ENCODE measurements around the gene SLC33A1.

SLC33A1 gene

DNA sequence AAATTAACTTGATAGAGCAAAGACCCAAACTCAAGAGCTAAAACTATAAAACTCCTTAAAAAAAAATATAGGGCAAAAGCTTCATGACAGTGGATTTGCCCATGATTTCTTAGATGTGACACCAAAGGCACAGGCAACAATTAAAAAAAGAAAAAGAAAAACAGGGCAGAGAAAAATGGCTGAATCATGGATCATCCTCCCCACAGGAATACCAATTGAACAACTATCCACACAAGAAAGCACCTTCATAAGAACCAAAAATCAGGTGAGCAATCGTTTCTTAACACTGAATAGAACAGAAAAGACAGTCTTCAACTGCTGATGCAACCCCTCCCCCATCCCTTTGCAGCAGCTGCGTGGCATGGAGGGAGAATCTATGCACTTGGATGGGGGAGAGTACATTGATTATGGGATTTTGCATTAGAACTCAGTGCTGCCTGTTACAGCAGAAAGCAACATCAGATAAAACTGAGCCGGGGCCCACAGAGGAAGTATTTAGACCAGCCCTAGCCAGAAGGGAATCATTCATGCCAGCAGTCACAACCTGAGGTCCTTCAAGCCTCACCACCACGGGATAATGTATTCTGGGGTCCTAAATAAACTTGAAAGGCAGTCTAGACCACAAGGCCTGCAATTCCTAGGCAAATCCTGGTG lies 63.8 kb downstream of the SLC33A1 start:
- TF ChIP-seq POLR2AphosphoS5 (IDR thresholded peaks at IDR 0.05; ENCODE audit: low read depth, low read length), result no peak
- TF ChIP-seq TAF1 (IDR thresholded peaks at IDR 0.05; ENCODE audit: borderline replicate concordance, insufficient read depth, low read length), result no peak
- TF ChIP-seq FOXP2 (optimal IDR thresholded peaks at IDR 0.05; ENCODE audit: borderline replicate concordance, extremely low read depth, extremely low read length, insufficient read depth), result no peak
- TF ChIP-seq SIN3A (IDR thresholded peaks at IDR 0.05; ENCODE audit: borderline replicate concordance, insufficient read depth, low read length), result no peak
- TF ChIP-seq, protein P1, sequence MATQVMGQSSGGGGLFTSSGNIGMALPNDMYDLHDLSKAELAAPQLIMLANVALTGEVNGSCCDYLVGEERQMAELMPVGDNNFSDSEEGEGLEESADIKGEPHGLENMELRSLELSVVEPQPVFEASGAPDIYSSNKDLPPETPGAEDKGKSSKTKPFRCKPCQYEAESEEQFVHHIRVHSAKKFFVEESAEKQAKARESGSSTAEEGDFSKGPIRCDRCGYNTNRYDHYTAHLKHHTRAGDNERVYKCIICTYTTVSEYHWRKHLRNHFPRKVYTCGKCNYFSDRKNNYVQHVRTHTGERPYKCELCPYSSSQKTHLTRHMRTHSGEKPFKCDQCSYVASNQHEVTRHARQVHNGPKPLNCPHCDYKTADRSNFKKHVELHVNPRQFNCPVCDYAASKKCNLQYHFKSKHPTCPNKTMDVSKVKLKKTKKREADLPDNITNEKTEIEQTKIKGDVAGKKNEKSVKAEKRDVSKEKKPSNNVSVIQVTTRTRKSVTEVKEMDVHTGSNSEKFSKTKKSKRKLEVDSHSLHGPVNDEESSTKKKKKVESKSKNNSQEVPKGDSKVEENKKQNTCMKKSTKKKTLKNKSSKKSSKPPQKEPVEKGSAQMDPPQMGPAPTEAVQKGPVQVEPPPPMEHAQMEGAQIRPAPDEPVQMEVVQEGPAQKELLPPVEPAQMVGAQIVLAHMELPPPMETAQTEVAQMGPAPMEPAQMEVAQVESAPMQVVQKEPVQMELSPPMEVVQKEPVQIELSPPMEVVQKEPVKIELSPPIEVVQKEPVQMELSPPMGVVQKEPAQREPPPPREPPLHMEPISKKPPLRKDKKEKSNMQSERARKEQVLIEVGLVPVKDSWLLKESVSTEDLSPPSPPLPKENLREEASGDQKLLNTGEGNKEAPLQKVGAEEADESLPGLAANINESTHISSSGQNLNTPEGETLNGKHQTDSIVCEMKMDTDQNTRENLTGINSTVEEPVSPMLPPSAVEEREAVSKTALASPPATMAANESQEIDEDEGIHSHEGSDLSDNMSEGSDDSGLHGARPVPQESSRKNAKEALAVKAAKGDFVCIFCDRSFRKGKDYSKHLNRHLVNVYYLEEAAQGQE (IDR thresholded peaks at IDR 0.05; ENCODE audit: insufficient read depth in 1 of 2, low read depth in 2 of 2, low read length in 2 of 2), result no peak

DNA sequence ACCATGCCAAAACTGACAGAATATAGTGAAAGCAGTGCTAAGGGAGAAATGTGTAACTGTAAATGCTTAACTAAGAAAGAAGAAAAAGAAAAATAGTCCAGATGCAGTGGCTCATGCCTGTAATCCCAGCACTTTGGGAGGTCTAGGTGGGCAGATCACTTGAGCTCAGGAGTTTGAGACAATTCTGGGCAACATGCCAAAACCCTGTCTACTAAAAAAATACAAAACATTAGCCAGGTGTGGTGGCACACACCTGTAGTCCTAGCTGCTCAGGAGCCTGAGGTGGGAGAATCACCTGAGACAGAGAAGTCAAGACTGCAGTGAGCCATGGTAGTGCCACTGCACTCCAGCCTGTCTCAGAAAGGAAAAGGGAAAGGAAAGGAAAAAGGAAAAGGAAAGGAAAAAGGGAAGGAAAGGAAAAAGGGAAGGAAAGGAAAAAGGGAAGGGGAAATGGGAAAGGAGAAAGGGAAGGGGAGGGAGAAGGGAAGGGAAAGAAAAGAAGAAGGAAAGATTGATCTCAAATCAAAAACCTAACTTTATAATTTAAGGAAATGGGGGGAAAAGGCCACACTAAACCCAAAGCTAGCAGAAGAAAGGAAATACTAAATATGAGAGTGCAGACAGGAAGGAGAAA lies 68.4 kb downstream of the SLC33A1 start:
- TF ChIP-seq, protein P1 (IDR thresholded peaks at IDR 0.05; ENCODE audit: insufficient read depth in 1 of 2, low read depth in 2 of 2, low read length in 2 of 2), result no peak
- TF ChIP-seq POLR2AphosphoS5 (IDR thresholded peaks at IDR 0.05; ENCODE audit: low read depth, low read length) (no peak), SIN3A (IDR thresholded peaks at IDR 0.05; ENCODE audit: borderline replicate concordance, insufficient read depth, low read length) (no peak), FOXP2 (optimal IDR thresholded peaks at IDR 0.05; ENCODE audit: borderline replicate concordance, extremely low read depth, extremely low read length, insufficient read depth) (no peak), TAF1 (IDR thresholded peaks at IDR 0.05; ENCODE audit: borderline replicate concordance, insufficient read depth, low read length) (no peak)

DNA sequence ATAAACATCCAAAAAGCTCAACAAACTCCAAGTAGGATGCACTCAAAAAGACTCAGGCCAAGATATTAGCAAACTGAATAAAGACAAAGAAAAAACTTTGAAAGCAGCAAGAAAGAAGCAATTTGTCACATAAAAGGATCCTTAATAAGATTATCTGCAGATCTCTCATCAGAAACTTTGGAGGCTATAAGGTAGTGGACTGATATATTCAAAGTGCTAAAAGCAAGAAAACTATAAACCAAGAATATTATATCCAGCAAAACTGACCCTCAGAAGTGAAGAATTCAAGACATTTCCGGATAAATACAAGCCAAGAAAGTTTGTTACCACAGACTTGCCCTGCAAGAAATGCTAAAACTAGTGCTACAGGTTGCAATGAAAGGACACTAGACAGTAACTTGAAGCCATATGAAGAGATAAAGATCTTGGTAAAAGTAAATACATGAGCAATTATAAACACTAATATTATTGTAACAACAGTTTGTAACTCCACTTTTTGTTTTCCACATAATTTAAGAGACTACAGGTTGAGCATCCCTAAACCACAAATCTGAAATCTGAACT lies 71.8 kb downstream of the SLC33A1 start:
- TF ChIP-seq, protein P1 (IDR thresholded peaks at IDR 0.05; ENCODE audit: insufficient read depth in 1 of 2, low read depth in 2 of 2, low read length in 2 of 2), result no peak
- TF ChIP-seq SIN3A (IDR thresholded peaks at IDR 0.05; ENCODE audit: borderline replicate concordance, insufficient read depth, low read length) (no peak), POLR2AphosphoS5 (IDR thresholded peaks at IDR 0.05; ENCODE audit: low read depth, low read length) (no peak), FOXP2 (optimal IDR thresholded peaks at IDR 0.05; ENCODE audit: borderline replicate concordance, extremely low read depth, extremely low read length, insufficient read depth) (no peak), TAF1 (IDR thresholded peaks at IDR 0.05; ENCODE audit: borderline replicate concordance, insufficient read depth, low read length) (no peak)

DNA sequence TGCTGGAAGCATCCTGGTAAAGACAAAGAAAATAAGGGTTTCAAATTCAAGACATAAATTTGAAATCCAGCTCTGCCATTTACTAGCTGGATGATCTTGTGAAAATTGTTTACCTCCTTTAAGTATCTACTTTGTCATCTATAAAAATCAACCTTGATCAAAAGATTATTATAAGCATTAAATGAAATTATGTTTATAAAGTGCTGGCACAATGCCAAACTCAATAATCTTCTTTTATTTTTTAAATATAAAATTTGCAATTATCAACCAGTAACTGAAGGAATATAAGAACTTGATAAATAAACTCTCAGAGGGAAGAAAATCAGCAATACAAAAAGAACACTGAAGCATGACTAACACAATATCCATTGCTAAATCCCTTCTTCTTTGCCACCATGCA lies 73.9 kb downstream of the SLC33A1 start:
- TF ChIP-seq TAF1 (IDR thresholded peaks at IDR 0.05; ENCODE audit: borderline replicate concordance, insufficient read depth, low read length) (no peak), FOXP2 (optimal IDR thresholded peaks at IDR 0.05; ENCODE audit: borderline replicate concordance, extremely low read depth, extremely low read length, insufficient read depth) (no peak), SIN3A (IDR thresholded peaks at IDR 0.05; ENCODE audit: borderline replicate concordance, insufficient read depth, low read length) (no peak), POLR2AphosphoS5 (IDR thresholded peaks at IDR 0.05; ENCODE audit: low read depth, low read length) (no peak)
- TF ChIP-seq, protein P1 (IDR thresholded peaks at IDR 0.05; ENCODE audit: insufficient read depth in 1 of 2, low read depth in 2 of 2, low read length in 2 of 2), result no peak
